GM03348 (cell line): ENCODE data around the gene SIK3.

ENCODE experiments used
- DNase-seq: peaks from one replicate; pipeline ENCODE4 v3.0.0; 2012; ENCODE audit warnings: low spot score

The SIK3 gene

DNA sequence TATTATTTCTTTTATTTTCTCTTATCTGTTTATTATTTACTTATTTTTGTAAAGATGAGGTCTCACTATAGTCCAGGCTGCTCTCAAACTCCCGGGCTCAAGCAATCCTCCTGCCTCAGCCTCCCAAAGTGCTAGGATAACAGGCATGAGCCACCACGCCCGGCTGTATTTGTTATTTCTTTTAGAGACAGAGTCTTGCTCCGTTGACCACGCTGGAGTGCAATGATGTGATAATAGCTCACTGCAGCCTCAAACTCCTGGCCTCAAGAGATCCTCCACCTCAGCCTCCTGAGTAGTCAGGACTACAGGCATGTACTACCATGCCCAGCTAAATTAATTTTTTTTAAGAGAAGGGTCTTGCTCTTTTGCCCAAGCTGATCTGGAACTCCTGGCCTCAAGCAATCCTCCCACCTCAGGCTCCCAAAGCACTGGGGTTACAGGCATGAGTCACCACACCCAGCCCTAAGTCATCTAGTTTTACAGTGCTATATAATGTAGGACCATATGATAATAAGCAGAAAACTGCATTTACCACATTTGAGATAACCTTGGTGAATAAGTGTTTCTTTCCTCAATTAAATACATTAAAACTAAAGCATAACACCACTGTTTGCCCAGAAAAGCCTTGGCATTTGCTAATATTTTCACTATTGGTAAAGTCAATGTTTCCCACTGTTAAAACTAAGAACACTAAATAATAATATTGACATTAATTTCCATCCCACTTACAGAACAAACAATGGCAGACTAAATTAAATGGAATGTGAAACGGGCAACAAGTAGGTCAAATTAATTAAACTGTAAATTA, 127.5 kb downstream of the SIK3 start:
- no peak for DNase-seq

DNA sequence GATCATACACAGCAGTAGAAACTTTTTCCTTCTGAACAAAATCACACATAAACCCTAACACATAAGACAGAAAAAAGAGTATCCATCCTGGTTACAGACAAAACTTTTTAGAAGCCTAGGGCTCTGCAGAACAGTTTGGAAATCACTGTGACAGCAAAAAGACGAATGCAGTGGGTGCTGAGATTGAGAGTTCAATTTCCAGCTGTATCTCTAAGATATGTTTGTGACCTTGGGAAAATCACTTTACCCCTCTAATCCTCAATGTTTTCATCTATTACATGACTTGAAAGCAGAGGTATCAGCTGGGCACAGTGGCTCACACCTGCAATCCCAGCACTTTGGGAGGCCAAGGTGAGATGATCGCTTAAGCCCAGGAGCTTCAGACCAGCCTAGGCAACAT, 128.5 kb downstream of the SIK3 start:
- no peak for DNase-seq

DNA sequence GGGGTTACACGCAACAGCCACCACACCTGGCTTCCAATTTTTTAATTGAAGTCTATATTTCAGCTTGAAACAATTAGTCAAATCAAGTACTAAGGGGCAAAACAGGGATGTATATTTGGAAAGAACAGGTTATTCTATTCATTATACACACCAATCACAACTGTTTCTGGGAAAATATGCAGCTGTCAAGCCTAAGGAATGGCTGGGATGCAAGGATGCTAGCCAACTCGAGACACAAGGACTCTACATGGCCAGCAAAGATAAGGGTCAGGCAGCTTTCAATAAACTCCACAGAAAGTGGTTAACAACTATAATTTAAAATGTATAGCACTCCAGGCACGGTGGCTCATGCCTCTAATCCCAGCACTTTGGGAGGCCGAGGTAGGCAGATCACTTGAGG, 134.0 kb downstream of the SIK3 start:
- no peak for DNase-seq

DNA sequence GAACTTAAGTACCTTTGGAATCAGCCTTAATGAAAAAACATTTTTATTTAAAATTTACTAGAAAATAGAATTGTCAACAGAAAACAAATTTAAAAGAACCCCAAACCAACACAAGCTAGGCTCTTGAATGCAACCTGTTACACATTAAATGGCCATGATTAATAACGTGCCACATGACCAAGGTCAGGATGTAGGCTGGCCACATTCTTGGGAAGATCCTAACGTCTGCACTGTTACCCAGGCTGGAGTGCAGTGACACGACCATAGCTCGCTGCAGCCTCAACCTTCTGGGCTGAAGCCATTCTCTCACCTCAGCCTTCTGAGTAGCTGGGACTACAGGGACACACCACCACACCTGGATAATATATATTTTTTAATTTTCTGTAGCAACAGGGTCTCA, 134.4 kb downstream of the SIK3 start:
- no peak for DNase-seq

DNA sequence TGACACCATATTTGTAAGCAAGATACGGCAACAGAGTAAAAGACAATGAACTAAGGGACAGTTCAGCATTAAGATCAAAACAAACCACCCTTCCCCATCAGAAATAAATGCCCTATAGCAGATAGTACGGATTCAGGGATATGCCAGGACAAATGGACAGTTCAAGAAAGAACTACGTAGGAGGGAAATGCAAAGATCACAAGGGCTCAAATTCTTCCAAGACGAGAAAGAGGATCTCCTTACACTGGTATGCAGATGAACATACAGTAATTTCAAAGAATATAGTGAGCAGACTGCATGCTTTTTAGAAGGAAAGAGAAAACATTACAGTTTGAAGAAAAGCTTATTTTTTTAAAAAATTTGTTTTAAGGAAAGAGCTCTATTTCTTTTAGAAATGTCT, 136.1 kb downstream of the SIK3 start:
- DNase-seq = no peak

DNA sequence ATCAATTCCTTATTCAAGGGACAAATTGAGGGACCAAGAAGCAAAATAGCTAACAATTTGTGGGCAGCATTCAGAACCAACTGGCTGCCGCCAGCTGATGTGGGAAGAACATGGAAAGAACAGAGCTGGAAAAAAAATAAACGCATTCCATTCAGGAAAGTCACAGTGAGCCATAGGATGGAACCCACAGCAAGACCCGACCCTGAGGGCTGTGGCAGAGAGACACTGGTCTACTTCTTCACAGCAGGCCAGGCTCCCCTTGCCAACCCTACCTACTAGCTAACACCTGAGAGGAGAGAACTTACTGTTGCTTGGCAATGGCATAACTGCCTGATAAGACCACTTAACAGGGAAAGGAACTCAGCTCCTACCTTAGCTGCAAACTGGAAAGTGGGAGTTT, 137.3 kb downstream of the SIK3 start:
- DNase-seq = peak; percentile 67

DNA sequence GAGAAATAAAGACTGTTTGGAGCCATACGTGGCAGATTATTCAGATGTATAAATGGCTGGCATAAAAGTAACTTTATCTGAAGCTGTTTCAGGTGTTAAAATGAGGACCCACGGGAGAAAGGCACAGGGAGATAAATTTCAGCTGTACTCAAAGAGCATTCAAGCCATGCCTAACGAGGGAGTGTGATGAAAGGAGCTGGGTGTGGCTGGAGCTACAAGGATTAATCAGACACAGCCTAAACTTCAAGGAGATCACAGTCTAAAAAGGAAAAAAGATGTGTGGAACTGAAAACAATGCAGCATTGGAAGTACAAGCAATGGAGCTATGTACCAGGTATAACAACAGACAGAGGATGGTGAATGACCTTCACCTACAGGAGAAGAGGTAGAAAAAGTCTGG, 140.0 kb downstream of the SIK3 start:
- DNase-seq = peak; percentile 7

DNA sequence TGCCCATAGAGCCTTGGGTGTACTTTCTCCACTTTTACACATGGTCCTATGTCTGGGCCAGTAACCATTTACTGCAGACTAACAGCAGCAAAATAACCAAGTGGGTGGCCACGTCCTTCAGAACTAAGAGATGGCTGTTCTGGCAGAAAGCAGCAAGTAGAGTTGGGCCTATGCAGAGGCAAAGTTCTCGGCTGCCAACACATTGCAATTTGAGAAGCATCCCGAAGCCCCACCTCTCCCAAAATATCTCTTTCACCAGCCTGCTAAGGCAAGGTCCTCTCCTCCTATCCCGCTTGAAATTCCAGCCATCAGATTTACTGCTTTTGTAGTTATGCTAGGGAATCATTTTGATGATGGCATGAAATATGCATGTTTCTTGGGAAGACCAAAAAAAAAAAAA, 142.3 kb downstream of the SIK3 start:
- DNase-seq = no peak

DNA sequence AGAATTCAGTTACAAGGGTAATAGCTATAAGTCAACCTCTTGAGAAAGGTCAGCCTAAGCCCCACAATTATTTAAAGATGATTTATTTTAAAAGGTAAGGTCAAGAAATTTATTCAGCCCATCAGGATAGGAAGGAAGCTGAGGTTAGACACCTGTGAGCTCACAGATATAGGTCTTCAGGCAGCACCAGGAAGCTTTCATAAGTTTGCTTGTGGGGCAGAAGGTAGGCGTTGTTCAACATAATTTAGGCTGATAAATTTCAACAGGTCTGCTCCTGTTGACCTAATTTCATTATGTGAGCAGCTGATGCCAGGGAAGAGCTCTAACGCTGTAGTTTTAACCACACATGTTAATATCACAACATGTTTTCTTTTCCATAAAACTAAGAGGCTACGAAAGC, 142.7 kb downstream of the SIK3 start:
- DNase-seq = no peak

DNA sequence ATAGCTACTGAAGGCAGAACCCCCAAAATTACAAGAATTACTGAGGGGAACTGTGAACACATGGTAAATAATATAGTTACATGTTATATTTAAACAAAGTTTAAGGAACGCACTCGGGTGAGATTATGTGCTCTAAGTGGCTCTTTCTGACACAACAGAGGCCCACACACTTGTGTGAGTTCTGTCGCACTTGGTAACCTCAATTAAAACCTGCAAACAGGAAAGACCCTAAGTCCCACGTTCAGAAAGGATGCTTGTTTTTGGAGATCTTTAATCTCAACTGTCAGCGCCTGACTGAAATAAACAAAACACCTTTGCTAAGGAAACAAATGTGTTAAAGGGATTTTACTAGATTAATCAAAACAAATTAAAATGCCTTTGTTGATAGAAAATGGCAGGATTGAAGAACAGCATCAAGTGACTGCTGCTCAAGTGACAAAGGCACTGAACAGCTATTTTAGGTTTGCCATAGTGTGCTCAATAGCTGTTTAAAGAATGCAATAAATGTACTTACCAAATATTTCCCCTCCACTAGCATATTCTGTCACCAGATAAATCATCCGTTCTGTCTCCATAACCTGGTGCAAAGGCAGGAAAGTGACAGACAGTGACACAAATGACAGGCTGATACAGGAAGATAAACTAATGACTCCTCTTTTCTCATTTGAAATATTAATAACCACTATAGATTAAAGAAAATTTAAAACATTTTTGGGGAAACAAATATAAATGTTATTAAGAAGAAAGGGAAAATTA, 144.5 kb downstream of the SIK3 start:
- DNase-seq = no peak

DNA sequence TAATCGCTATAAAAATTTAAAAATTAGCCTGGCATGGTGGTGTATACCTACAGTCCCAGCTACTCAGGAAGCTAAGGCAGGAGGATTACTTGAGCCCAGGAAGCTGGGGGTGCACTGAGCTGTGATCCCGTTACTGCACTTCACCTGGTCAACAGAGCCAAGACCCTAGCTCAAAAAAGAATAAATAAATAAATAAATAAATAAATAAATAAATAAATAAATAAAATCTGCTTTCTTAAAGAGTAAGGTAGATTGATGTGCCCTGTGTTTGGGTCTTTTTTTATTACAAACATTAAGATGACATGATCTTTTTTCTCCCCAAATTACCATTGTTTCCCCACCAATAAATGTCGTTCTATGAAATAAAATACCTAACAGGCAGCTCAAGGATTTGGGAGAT, 146.5 kb downstream of the SIK3 start:
- no peak for DNase-seq

DNA sequence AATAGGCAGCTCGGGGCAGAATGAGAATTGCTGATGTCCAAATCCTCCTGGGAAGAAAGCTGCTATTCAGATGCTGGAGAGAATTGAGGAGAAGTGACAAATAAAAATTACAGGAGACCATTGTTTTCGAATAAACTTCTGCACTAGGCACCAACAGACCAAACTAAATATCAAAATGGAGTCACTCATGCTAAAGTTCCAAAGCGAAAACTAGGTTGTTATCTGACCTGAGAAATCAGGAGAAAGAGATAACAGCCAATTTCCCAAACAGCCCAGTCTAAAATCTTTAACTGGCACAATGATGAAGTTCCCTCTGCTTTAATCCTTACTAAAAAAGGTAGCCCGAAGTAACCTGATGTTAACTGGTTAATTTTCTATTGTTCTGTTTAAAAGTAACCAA, 148.0 kb downstream of the SIK3 start:
- no peak for DNase-seq

DNA sequence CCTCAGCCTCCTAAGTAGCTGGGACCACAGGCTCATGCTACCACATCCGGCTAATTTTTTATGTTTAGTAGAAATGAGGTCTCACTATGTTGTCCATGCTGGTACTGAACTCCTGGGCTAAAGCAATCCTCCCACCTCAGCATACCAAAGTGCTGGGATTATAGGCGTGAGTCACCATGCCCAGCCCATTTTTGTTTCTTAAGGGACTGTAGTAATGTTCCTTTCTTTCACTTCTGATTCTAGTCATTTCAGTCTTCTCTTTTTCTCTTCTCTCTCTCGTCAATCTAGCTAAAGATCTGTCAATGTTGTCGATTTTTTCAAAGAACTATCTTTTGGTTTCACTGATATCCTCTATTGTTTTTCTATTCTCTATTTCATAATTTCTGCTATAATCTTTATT, 149.8 kb downstream of the SIK3 start:
- no peak for DNase-seq

DNA sequence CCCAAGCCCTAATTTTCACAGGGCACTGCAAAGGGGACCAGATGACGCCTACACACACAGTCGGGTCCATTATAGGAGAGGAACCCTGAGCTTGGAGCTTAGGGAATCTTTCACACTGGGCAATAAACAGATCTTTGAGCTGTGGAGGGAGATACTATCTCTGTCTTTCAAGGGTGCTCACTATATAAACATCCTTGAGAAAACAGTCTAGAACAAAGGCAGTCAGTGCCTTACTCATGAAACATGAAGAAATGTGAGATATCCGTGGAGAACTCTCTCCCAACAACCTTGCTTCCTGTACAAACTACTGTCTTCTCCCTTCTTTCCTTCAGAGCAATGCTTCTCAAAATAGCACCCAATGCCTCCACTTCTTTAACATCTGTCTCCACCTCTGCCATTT, 151.8 kb downstream of the SIK3 start:
- DNase-seq = no peak

DNA sequence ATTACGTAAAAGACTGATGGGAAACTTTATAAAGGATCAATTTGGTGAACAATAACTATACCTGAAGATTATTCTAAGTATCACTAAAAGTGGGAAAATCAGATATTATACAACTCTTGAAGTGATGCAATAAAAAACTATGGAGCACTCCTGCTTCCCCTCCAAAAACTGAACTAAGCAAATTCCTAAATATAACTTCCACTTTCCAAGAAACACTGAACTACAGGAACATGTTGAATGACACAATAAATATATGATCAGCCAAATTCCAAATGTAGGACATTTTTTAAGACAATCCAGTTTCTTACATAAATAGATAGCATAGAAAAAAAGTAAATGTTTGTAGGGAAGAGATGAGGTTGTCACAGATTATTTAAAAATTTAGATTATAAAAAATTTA, 158.7 kb downstream of the SIK3 start:
- no peak for DNase-seq

DNA sequence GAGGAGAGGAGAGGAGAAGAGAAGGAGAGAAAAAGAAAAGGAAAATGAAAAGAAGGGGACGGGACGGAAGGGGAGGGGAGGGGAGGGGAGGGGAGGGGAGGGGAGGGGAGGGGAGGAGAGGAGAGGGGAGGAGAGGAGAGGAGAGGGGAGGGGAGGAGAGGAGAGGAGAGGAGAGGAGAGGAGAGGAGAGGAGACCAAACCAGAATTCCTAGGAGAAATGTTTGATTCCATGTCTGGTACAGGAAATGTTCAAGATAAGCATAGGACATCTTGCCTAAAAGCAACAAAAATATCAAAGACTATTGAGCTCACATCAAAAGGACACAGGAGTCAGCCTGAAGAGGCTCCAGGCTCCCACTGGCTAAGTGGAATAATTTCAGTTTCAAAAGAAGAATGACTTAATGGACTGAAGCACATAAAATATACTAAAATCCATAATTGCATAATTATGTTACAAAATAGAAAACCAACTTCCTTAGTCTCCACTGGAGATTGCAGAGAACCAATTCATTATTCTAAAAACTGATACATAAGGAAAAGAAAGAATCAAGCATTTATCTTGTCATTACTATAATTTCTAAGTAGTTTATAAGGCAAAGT, 159.7 kb downstream of the SIK3 start:
- DNase-seq = no peak

DNA sequence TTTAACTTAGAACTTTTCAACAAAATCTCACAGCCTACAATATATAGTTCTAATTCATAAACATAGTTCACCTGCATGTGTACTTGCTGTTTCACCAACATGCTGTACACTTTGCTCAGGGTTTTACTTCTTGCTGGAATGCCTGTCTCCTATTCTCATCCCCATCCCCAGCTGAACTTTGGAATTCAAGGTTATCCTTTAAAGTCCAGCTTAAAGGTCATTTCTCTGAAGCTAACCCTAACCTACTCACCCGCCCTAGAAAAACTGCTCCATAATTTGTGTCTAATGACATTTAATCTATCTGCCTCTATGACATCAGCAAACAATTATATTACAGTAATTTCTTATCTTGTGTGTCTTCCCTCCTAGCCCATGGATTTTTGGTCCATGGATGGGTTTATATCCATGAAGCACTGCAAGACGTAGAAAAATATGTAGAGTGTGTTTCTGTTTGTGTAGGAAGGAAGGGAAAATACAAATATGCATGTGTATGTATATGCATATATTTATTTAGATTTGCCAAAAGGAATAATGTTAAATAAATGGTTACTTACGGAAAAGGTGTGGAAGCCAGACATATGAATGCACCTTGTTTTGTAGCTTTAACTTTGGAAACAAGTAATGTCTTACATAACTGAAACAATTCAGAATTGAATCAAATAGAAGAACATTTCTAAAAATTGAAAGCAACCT, 161.3 kb downstream of the SIK3 start:
- no peak for DNase-seq

DNA sequence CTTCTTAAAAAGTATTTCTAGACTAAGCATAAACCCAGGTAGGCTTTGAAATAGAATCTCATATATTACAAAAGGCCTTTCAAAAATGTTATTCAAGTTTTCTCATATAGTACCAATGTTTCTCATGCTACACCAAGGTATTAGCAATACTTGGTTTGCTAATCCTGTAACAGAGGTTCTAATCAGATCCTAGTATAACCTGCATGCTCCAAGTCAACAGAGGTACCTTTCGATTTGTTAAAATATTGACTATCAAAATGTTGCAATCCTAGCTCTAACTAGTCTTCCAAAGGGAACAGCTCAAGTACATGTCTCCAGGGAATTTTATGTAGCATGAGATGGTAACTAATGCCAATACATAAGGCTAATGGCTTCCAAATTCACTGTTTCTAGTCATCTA, 162.7 kb downstream of the SIK3 start:
- no peak for DNase-seq

DNA sequence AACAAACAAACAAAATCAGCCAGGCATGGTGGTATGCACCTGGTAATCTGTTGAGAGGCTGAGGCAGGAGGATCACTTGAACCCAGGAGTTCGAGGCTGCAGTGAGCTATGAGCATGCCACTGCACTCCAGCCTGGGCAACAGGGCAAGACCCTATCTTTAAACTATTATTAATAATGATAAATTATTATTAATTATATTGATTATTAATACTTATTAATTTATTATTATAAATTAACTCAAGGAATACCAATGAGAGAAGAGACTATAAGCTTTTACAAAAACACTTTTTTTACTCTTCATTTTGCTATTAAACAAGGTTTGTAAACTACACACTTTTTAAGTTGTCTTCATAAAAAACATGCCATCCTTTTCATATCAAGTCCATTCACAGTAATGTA, 163.1 kb downstream of the SIK3 start:
- DNase-seq = no peak

DNA sequence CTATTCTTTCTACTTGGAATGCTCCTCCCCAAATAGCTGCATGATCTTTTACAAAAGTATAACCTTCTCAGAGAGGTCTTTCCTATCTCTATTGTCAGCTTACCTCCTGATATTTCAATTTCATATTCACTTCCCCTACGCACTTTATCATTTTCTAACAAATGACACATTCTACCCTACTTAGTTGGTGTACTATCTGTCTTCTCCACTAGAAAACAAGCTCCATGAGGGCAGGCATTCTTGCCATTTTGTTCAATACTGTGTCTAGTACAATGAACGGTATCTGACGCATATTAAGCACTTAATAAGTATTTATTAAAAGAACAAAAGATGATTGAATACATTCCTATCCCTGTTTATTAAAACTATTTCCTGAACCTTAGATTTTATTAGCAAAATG, 164.3 kb downstream of the SIK3 start:
- DNase-seq = no peak

DNA sequence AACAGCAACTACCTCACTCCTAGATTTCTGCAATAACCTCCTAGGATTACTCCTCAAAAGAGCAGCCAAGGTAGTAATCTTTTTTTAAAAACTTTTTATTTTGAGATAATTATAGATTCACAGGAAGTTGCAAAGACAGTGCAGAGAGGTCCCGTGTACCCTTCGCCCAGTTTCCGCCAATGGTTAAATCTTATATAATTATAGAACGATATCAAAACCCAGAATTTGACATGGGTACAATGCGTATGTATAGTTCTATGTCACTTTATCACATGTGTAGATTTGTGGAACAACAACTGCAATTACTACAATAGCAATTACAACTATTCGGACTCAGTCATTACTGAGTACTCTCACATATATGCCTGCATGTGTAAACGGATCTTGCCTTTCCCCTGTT, 166.0 kb downstream of the SIK3 start:
- no peak for DNase-seq

DNA sequence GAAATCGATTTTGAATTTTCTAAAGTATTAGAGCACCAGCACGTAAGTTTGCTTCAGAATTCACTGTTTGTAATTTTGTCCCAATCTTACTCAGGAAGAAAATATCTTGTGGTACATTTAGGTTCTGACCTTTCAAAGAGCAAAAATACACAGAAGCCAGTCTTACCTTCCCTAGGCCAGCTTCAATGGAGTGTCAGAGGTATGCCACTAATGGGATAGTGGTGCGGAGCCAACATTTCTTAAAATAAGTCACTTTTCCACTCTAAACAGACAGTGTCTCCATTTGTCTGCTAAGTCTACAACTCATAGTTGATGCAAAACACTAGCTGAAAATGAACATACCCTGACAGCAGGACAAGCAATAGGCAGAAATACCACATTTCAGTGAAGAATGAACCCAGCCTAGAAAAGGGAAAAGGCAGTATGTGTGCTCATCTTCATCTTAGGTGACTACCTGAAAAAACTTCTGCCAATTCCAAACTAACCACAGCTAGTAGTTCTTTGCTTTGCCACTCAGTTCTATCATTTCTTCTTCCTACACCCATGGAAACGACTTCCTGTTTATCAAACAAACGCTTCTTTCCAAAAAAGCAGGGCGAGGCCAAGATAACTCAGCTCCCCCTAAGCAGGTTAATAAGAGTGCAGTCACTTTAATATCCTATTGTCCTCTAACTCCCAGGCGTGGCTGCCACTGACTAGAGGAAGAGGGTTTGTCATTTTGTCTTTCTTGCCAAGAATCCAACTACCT, 166.8 kb downstream of the SIK3 start:
- no peak for DNase-seq
